Stimulated activated CD4-positive, alpha-beta T cell treated with anti-CD3 and anti-CD28 coated beads, Interleukin-1b, Interleukin-23, amount 100 ng/mL, for 24 hours (primary cell): ENCODE results near the gene KCNIP1.

Source experiments
- DNase-seq, 4 experiments: peaks; one replicate each; pipeline ENCODE4 v3.0.0-alpha.2; 2020; ENCODE audit warnings: low read depth in 4 of 4, low spot score in 1 of 4

Gene KCNIP1

DNA sequence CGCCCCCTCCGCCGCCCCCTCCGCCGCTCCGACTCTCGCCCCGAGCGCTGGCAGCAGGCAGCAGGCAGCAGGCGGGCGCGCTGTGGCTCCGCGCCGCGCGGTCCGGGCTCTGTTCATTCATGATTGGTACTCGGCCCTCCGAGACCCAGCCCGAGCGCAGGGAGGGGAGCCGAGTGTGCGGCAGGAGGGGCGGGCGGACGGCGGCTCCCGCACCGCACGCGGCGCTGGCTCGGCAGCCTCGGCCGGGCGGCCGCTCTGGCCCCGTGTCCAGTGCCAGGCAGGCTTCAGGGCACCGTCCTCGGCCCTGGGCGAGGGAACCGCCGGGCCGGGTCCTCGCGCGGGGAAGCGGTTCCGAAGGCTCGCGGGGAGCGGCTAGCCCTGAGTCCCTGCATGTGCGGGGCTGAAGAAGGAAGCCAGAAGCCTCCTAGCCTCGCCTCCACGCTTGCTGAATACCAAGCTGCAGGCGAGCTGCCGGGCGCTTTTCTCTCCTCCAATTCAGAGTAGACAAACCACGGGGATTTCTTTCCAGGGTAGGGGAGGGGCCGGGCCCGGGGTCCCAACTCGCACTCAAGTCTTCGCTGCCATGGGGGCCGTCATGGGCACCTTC lies at the start of gene KCNIP1:
Gene KCNIP1 (plus strand): TSS at position 31 of the 607 bp plus-strand sequence.
- no peak for DNase-seq

DNA sequence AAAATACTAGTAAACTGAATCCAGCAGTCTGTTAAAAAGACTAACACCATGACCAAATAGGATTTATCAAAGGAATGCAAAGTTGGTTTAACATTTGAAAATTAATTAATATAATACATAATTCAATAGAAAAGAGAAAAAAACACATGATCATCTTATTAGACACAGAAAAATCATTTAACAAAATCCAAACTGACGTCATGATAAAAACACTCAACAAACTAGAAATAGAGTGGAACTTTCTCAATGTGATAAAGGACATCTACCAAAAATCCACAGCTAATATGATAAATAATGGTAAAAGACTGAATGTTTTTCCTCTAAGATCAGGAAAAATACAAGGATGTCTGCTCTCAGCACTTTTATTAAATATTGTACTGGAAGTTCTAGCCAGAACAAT lies 40.4 kb upstream of the KCNIP1 start:
- DNase-seq, result no peak

DNA sequence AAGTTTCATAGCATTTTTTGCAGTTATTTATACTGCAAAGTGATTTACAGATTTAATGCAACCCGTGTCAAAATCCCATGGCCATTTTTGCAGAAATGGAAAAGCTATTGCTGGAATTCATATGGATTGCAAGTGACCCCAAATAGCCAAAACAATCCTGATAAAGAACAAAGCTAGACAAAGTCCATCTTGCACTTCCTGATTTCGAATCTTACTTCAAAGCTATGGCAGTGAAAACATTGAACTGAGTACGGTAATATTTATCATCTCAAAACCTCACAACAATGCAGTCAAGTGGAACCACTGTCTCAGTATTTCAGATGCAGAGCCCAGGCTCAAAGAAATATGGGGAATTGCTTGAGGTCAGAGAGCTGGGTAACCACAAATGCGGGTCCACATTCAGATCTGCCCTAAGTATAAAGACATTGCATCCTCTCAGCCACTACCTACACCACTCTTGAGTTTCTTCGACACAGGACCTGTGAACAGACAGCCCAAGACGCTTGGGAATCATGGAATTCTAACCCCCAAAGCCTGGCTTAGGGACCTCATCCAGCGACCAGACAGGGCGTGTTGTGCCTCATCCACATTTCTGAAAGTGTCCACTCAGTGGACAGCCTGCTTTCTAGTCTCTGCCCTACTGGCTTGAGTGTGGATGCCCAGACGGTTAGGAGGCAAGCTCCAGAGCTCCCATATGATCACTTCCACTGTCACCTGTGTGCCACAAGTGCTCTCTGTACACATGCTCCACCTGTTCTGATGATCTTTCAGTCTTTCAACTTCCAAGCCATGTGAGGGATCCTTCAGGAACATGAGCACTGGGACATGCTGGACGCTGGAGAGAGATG lies 39.3 kb upstream of the KCNIP1 start:
- DNase-seq, result no peak

- DNase-seq, result no peak
Measured at GRCh38 chr5:170466553-170466952, 37.3 kb upstream of the KCNIP1 start.

- DNase-seq, result peak in 2 of 4 experiments; percentile 16 to 36
Measured at GRCh38 chr5:170466988-170467707, 36.7 kb upstream of the KCNIP1 start.

DNA sequence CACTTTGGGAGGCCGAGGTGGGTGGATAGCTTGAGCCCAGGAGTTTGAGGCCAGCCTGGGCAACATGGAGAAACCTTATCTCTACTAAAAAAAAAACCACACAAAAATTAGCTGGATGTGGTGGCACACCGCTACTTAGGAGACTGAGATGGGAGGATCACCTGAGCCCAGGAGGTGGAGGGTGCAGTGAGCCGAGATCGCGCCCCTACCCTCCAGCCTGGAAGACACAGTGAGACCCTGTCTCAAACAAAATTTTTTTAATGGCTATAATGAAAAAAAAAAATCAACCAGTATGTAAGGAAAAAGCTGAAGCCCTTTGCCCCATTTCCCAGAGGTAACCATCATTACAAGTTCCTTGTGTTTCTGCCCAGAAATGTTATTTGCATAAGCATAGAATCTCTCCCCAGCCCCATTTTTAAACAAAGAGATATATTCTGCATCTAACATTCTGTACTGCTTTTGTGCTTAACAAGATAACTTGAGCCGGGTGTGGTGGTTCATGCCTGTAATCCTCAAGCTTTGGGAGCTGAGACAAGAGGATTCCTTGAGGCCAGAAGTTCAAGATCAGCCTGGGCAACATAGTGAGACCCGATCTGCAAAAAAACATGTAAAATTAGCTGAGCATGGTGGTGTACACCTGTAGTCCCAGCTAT lies 35.1 kb upstream of the KCNIP1 start:
- no peak for DNase-seq

DNA sequence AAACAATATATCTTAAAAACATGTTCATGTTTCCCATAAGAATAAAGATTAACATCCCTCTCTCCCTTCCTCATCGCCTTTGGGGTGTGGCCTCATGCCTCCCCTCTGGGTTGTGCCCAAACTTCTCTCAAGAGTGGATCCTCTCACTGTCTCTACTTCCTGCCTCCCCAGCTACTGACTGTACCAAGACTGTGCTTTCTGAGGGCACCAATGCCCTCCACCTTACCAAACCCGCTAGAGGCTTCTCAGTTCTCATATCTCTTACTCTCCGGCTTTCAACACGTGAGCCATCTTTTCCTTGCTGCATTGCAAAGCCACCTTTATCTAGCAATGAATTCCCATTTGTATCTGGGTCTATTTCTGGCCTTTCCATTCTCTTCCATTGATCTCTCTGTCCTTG lies 34.4 kb upstream of the KCNIP1 start:
- DNase-seq, result no peak

- DNase-seq, result no peak
Measured at GRCh38 chr5:170470275-170470674, 33.5 kb upstream of the KCNIP1 start.

- DNase-seq, result no peak
Measured at GRCh38 chr5:170470808-170471404, 32.9 kb upstream of the KCNIP1 start.

- DNase-seq, result no peak
Measured at GRCh38 chr5:170471551-170472178, 32.2 kb upstream of the KCNIP1 start.

DNA sequence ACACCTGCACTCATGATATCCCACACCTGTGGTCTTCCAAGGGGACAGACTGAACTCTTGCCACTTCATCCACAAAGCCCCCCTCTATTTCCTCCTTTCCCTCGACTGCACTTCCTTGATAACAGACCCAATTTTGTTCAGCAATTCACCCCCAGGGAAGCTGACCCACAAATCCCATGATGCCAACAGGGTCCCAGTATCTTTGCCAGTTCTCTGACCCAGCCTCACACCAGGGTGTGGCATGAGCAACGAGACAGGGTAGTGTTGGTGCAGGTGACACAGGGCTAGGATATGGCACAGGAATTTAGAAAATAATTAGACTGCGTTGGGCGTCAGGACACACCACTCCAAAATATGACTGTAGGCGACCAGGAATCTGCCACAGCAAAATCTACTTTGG lies 30.2 kb upstream of the KCNIP1 start:
- DNase-seq, result no peak

- DNase-seq, result no peak
Measured at GRCh38 chr5:170474489-170475274, 29.1 kb upstream of the KCNIP1 start.

- no peak for DNase-seq
Measured at GRCh38 chr5:170475294-170476000, 28.4 kb upstream of the KCNIP1 start.

GRCh38 chr5:170476704-170477103 lies 27.1 kb upstream of the KCNIP1 start:
- no peak for DNase-seq

DNA sequence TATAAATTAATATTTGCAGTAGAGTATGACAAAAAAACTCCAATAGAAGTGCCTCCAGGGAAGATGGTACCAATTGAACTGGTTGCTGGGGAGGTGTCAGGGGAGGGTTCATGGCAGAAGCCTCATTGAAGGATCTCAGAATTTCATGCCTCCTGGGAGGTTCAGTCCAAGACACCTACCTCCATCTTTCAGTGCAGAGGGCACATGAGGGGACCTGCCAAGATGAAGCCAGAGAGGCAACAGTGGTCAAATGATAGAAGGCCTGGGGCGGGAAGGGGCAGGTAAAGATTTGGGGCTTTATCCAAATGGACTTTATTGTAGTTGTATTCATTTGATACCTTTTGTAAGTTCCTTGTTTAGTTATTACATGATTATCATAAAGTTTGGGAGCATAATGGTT lies 25.9 kb upstream of the KCNIP1 start:
- DNase-seq, result no peak

DNA sequence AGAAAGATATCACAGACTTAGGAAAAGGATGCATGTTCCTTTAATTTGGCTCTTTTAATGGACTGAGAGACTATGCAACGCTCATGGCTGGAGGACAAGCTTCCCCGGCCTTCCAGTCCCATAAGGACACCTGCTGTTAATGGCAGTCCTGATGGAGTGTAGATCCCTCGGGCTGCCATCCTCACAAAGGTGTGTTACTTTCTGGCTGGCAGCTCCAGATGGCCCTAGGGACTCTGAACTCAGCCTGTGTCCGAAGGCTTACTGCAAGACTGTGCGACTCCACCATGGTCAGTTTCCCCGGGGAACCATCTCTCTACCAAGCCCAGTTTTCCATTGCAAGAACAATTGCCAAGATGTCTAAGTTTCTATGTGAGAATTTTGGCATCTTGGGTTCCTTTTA lies 25.5 kb upstream of the KCNIP1 start:
- no peak for DNase-seq

DNA sequence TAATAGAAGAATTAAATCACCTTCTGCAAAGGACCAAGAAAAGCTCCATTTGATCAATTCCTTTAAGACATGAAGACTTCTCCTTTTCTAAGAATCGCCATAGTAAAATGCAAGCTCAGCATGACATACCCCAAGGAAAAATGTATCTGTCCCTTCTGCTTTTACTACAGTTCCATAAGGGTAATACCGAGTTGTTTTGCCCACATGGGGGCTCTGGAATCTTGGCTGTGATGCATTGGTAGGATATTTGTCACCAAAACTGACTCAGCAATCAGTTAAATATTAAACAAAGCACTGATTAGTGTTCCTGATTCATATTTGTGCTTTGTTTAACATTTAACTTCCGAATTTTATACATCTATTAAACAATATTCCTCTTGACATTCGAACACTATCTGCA lies 24.3 kb upstream of the KCNIP1 start:
- DNase-seq, result no peak

- no peak for DNase-seq
Measured at GRCh38 chr5:170480260-170480659, 23.6 kb upstream of the KCNIP1 start.

DNA sequence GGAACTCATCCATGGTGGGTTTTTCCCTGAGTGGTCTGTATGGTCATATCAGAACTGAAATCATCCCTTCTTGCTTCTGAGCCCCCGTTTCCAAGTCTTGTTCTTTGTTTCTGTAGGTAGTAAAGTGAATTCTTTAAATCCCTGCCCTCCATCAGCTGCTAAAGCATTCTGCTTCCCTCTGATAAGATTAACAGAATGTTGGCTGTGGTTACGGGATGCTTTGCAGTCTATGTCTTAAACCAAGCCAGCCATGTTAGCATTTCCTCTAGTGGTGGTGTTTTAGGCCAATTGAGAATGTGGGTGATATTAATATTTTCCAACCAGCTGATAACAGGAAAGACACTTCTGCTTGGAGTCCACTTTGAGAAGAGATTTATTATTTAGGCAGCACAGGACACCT lies 22.0 kb upstream of the KCNIP1 start:
- no peak for DNase-seq
